Cardiac fibroblast (primary cell): Measurements from ENCODE around the gene PHLDB1.

Source experiments
- DNase-seq, 2 donors: peaks; one replicate each; pipeline versions ENCODE4 v3.0.0 to v3.0.0-alpha.2; 2010; ENCODE audit warnings: low read depth in 2 of 2
- H3K4me3 ChIP-seq, 2 donors: replicated peaks in 1 of 2; 1 replicate in 1 of 2; 2 replicates in 1 of 2; pipeline ENCODE4 v1.5.1; 2011; ENCODE audit warnings: low read depth in 2 of 2, low read length in 2 of 2, mild to moderate bottlenecking in 2 of 2, moderate library complexity in 1 of 2
- CTCF ChIP-seq: IDR thresholded peaks from one replicate; pipeline ENCODE4 v1.5.1; 2011; ENCODE audit warnings: low read depth, mild to moderate bottlenecking, low read length, inconsistent platforms

The PHLDB1 gene

GRCh38 chr11:118639899-118640298 is 32.5 kb downstream of the PHLDB1 start:
- H3K4me3 ChIP-seq = no peak overlapping the region
- no peak for TF ChIP-seq CTCF

GRCh38 chr11:118640332-118641154 is 33.1 kb downstream of the PHLDB1 start:
- DNase-seq = no peak
- no peak for TF ChIP-seq CTCF
- H3K4me3 ChIP-seq = no peak overlapping the region

More at GRCh38 chr11:118639899-118640298, 32.5 kb downstream of the PHLDB1 start:
- no peak for DNase-seq

DNA sequence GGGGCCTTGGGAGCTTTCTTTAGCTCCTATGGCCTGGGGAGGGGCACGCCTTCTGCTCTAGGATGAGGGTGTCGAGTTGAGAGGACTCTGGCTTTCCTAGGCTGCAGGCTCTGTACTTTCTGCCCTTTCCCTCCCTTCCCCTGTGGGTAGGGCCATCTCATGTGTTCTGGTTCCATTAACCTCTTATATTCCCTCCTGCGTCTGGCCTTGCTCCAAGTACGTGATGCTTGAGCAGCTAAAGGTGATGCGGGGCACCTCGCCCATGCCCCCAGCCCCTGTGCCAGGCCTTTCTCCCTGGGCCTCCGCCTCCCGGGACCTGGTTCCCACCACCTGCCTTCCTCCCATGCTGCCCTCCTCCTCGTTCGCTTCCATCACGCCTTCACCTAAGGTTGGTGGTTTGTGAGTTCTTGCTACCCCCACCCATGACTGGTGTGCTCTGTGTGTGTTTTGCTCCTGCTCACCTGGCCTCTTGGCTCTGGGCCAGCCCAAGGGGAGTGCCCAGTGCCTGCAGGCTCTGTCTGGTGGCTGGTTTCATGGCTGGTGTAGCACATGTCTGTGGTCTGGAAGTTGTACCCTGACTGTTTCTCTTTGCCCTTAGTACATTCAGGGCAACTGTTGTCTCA is 34.1 kb downstream of the PHLDB1 start:
- DNase-seq = no peak
- H3K4me3 ChIP-seq = no peak overlapping the region
- TF ChIP-seq CTCF = no peak

GRCh38 chr11:118643142-118643994 is 36.0 kb downstream of the PHLDB1 start:
- H3K4me3 ChIP-seq = no peak overlapping the region
- TF ChIP-seq CTCF = no peak
- no peak for DNase-seq

GRCh38 chr11:118643995-118644345 is 36.6 kb downstream of the PHLDB1 start:
- TF ChIP-seq CTCF = no peak

GRCh38 chr11:118644496-118644895 is 37.1 kb downstream of the PHLDB1 start:
- no peak for TF ChIP-seq CTCF
- no peak overlapping the region for H3K4me3 ChIP-seq
- DNase-seq = no peak

More at GRCh38 chr11:118643995-118644345, 36.6 kb downstream of the PHLDB1 start:
- H3K4me3 ChIP-seq = no peak overlapping the region
- DNase-seq = no peak
